Thoracic aorta (tissue), 2 donors: ENCODE data around the gene ZEB2. TPM values are rescaled to one million over a fixed set of nuclear protein-coding genes. Genes with fewer than 3 reads are reported as not detected.
A peak's percentile ranks its signal among the peaks of the same experiment; 100 is the strongest.

Experiments used
- ATAC-seq: fragments of 150-250 bp; one replicate; pipeline ENCODE4 v1.8.0; 2017; ENCODE audit warnings: low read depth; ENCODE audit not compliant: insufficient number of reproducible peaks, low FRiP score
- DNase-seq: peaks from one replicate; pipeline ENCODE4 v3.0.0-alpha.2; 2020; ENCODE audit warnings: low spot score
- H3K27ac ChIP-seq, 2 donors: fragments of 200-600 bp; sonication (generic); 1 replicate in 1 of 2; 2 replicates in 1 of 2; pipeline ENCODE4 v1.5.1; 2016; ENCODE audit warnings: mild to moderate bottlenecking in 2 of 2, moderate library complexity in 2 of 2
- H3K27me3 ChIP-seq: fragments of 200-600 bp; sonication (generic); replicated peaks from 2 replicates; pipeline ENCODE4 v1.6.0; 2016; ENCODE audit warnings: mild to moderate bottlenecking; ENCODE audit not compliant: insufficient read depth
- H3K36me3 ChIP-seq: fragments of 200-600 bp; sonication (generic); one replicate; pipeline ENCODE4 v1.5.1; 2016
- H3K4me1 ChIP-seq, 2 donors: fragments of 200-600 bp; sonication (generic); 1 replicate in 1 of 2; 2 replicates in 1 of 2; pipeline versions ENCODE4 v1.5.1 to v1.6.0; 2016; ENCODE audit warnings: low read depth in 2 of 2, mild to moderate bottlenecking in 1 of 2; ENCODE audit not compliant: control insufficient read depth in 1 of 2
- H3K4me3 ChIP-seq: fragments of 200-600 bp; sonication (generic); 2 replicates; pipeline ENCODE4 v1.5.1; 2016; ENCODE audit warnings: mild to moderate bottlenecking
- H3K9me3 ChIP-seq: fragments of 200-600 bp; sonication (generic); 2 replicates; pipeline ENCODE4 v1.5.1; 2016
- total RNA-seq, 2 donors: library from RNA; depleted of rRNA; stranded (reverse); fragments of >200 nt; gene quantifications; one replicate each; pipeline versions ENCODE4 v1.1.0 to v1.2.3, GENCODE V29; 2016
- TF ChIP-seq, protein P1 (sequence below): fragments of 200-600 bp; sonication (generic); IDR thresholded peaks from one replicate; pipeline ENCODE4 v1.5.1; 2019; ENCODE audit warnings: antibody characterized with exemption

Gene ZEB2
- total RNA-seq, 2 donors from 2014 or later = 122 to 190 TPM

DNA sequence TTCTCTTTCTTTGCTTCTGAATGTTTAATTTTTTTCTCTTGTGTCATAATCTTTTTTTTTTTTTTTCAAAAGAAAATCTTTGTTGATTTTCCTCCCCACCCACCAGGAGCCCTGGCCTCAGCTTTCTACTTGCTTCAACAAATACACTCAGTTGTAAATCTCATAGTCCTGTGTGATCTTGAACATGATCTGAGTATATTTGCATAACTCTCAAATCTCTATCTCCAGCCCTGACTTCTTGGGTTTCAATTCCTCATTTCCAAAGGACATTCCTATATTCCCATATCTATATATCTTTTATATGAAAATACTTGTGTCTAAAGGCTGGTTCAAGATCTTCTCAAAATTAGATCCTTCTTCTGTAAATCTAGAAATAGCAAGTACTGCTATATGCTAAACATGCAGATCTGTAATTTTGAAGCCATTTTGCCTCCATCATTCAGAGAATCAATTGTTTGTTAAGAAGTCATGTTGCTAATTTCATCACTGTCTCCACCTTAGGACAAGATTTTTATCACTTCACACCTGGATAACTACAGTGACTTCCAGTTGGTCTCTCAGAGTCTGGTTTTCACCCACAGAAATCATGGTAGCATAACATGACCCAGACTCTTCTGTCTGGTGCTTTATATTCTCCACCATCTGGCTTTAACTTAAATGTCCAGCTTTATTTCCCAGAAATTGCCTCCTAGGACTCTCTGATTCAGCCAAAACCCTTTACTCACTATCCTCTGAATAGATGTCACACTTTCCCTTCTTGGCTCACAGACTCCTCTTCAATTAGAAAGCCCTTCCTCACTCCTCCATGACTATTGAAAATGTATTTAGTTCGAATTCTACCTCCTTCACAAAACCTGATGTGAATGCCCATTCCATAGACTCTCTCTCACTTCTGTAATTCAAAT, 98.1 kb downstream of the ZEB2 start:
- ATAC-seq (no peak), DNase-seq (no peak)
- TF ChIP-seq, protein P1, sequence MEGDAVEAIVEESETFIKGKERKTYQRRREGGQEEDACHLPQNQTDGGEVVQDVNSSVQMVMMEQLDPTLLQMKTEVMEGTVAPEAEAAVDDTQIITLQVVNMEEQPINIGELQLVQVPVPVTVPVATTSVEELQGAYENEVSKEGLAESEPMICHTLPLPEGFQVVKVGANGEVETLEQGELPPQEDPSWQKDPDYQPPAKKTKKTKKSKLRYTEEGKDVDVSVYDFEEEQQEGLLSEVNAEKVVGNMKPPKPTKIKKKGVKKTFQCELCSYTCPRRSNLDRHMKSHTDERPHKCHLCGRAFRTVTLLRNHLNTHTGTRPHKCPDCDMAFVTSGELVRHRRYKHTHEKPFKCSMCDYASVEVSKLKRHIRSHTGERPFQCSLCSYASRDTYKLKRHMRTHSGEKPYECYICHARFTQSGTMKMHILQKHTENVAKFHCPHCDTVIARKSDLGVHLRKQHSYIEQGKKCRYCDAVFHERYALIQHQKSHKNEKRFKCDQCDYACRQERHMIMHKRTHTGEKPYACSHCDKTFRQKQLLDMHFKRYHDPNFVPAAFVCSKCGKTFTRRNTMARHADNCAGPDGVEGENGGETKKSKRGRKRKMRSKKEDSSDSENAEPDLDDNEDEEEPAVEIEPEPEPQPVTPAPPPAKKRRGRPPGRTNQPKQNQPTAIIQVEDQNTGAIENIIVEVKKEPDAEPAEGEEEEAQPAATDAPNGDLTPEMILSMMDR = no peak
- no peaks in the 10 kb centered on the region for H3K27me3 ChIP-seq
- no peaks in the 10 kb centered on the region for H3K9me3 ChIP-seq
- no peak overlapping the region for H3K27ac ChIP-seq
- no peak overlapping the region for H3K4me3 ChIP-seq
- H3K36me3 ChIP-seq = peaks cover 4% of the 10 kb centered on the region
- H3K4me1 ChIP-seq = peaks cover 9 to 17% of the 10 kb centered on the region in 2 donors

DNA sequence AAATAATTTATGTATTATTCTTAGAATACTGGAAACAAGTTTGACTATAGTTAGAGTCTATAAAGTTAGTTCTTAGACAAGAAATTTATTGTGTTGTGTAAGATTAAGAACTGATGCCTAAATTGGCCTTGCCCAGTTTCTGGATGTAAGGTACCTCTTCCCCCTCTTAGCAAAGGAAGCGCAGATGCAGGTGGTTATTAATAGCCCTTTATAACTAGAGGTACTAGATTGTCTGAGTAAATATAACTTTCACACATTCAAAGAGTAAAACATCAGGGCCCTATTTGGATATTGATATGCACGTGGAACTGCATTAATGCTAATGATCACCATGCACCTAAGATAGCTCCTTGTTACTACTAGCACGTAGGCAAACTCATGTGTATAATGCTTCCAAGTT, 100.7 kb downstream of the ZEB2 start:
- Histone ChIP-seq H3K4me1 (no peaks in the 10 kb centered on the region), H3K9me3 (no peaks in the 10 kb centered on the region), H3K36me3 (no peaks in the 10 kb centered on the region), H3K27me3 (no peaks in the 10 kb centered on the region), H3K27ac (no peak overlapping the region), H3K4me3 (no peak overlapping the region)
- no peak for DNase-seq
- TF ChIP-seq, protein P1 = no peak
- ATAC-seq = no peak

DNA sequence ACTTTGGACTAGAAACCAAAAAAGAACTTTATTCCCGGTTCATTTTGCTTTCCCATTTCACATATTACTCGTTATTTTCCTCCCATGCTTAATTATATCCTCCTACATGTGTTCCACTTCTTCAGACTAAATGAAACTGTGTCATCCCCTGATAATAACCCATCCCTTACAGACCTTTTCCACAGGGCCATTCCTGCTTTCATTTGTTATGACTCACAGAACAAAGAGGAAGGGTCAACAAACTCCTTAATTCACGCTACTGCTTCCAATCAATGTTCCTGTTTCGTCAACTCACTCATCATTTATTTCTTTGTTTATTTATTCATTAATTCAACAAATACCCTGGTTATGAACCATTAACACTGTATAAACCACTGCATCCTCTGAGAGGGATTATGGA, 104.5 kb downstream of the ZEB2 start:
- Histone ChIP-seq H3K36me3 (no peaks in the 10 kb centered on the region), H3K4me3 (no peak overlapping the region), H3K27ac (no peak overlapping the region), H3K27me3 (no peaks in the 10 kb centered on the region), H3K4me1 (no peaks in the 10 kb centered on the region), H3K9me3 (no peaks in the 10 kb centered on the region)
- ATAC-seq (no peak), DNase-seq (no peak)
- TF ChIP-seq, protein P1 = no peak

DNA sequence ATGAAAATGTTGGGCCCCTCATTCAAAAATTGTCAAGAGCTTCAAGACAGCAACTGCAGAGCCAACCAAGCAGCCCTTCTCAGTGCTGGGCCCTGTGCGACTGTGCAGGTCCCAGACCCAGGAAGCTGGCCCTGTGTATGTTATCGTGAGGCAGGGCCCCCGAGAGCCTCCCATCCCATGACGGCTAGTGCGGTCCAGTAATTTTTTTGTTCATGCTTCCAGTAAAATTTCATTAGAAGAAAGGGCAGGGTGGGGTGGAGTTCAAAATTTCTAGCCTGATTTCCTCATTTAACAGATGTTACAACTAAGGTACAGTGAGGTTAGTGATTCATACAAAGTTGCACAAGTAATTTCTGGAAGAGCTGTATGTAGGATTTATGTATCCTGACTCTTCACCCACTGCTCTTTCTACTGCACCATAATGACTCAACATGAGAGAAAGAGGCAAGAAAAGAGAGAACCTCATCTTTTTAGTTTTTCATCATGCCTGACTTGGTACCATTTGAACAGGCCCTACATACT, 105.5 kb downstream of the ZEB2 start:
- Histone ChIP-seq H3K36me3 (no peaks in the 10 kb centered on the region), H3K9me3 (no peaks in the 10 kb centered on the region), H3K4me3 (no peak overlapping the region), H3K27me3 (no peaks in the 10 kb centered on the region), H3K4me1 (no peaks in the 10 kb centered on the region), H3K27ac (peak overlapping the region in 1 of 2 donors; percentile 12)
- peak; percentile 75 for ATAC-seq
- TF ChIP-seq, protein P1 = no peak
- DNase-seq = no peak

DNA sequence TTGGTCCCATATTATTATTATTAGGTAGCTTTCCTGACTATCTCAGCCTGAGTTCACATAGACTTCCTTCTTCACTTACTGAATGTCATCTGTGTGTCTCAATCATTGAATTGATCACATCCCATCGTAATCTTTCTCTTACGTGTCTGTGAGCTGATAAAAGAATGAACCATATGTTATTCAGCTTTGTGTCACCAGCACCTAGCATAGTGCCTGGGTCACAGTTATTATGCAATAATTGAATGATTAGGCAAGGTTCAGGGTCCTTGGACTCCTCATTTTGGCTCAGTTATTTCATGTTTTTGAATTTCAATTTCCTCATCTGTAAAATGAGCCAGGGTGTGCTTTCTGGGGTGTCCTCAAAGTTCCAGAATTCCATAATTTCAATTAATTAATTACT, 107.2 kb downstream of the ZEB2 start:
- H3K27me3 ChIP-seq = no peaks in the 10 kb centered on the region
- H3K36me3 ChIP-seq = peaks cover 3% of the 10 kb centered on the region
- no peaks in the 10 kb centered on the region for H3K9me3 ChIP-seq
- H3K4me3 ChIP-seq = no peak overlapping the region
- no peak for ATAC-seq
- no peak for DNase-seq
- H3K4me1 ChIP-seq = no peaks in the 10 kb centered on the region
- H3K27ac ChIP-seq = no peak overlapping the region
- TF ChIP-seq, protein P1 = no peak
